ENCODE data around the gene FAP.

GRCh38 chr2:162138310-162138709 is 104.9 kb downstream of the FAP start:
- TF ChIP-seq, protein P1, sequence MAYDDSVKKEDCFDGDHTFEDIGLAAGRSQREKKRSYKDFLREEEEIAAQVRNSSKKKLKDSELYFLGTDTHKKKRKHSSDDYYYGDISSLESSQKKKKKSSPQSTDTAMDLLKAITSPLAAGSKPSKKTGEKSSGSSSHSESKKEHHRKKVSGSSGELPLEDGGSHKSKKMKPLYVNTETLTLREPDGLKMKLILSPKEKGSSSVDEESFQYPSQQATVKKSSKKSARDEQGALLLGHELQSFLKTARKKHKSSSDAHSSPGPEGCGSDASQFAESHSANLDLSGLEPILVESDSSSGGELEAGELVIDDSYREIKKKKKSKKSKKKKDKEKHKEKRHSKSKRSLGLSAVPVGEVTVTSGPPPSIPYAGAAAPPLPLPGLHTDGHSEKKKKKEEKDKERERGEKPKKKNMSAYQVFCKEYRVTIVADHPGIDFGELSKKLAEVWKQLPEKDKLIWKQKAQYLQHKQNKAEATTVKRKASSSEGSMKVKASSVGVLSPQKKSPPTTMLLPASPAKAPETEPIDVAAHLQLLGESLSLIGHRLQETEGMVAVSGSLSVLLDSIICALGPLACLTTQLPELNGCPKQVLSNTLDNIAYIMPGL (CRISPR knock-in tag; IDR thresholded peaks at IDR 0.05; ENCODE audit: borderline replicate concordance): no peak
- TF ChIP-seq, protein P2, sequence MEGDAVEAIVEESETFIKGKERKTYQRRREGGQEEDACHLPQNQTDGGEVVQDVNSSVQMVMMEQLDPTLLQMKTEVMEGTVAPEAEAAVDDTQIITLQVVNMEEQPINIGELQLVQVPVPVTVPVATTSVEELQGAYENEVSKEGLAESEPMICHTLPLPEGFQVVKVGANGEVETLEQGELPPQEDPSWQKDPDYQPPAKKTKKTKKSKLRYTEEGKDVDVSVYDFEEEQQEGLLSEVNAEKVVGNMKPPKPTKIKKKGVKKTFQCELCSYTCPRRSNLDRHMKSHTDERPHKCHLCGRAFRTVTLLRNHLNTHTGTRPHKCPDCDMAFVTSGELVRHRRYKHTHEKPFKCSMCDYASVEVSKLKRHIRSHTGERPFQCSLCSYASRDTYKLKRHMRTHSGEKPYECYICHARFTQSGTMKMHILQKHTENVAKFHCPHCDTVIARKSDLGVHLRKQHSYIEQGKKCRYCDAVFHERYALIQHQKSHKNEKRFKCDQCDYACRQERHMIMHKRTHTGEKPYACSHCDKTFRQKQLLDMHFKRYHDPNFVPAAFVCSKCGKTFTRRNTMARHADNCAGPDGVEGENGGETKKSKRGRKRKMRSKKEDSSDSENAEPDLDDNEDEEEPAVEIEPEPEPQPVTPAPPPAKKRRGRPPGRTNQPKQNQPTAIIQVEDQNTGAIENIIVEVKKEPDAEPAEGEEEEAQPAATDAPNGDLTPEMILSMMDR (IDR thresholded peaks at IDR 0.05): no peak
- TF ChIP-seq HOXA7 (CRISPR knock-in tag; IDR thresholded peaks at IDR 0.05) (no peak), CEBPB (IDR thresholded peaks at IDR 0.05) (no peak)
- TF ChIP-seq, protein P3, sequence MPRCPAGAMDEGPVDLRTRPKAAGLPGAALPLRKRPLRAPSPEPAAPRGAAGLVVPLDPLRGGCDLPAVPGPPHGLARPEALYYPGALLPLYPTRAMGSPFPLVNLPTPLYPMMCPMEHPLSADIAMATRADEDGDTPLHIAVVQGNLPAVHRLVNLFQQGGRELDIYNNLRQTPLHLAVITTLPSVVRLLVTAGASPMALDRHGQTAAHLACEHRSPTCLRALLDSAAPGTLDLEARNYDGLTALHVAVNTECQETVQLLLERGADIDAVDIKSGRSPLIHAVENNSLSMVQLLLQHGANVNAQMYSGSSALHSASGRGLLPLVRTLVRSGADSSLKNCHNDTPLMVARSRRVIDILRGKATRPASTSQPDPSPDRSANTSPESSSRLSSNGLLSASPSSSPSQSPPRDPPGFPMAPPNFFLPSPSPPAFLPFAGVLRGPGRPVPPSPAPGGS (IDR thresholded peaks at IDR 0.05): no peak

Data from A549 (cell line).